ENCODE data around the gene SYT1. TPM values are rescaled to one million over a fixed set of nuclear protein-coding genes. Genes with fewer than 3 reads are reported as not detected.
A peak's percentile ranks its signal among the peaks of the same experiment; 100 is the strongest.

Gene SYT1
- total RNA-seq, 1 donor from 2014 or later: 33.2 TPM

GRCh38 chr12:79019672-79020071 lies 155.1 kb downstream of the SYT1 start:
- Histone ChIP-seq H3K4me2 (ENCODE audit: low read length) (no peak overlapping the region), H3K79me2 (ENCODE audit: insufficient read depth, low read length) (no peaks in the 10 kb centered on the region), H3K4me1 (ENCODE audit: insufficient read depth, low read length) (no peaks in the 10 kb centered on the region), H3K36me3 (ENCODE audit: insufficient read depth, low read length) (no peaks in the 10 kb centered on the region), H3K27me3 (ENCODE audit: insufficient read depth, low read length) (no peaks in the 10 kb centered on the region), H3K9ac (ENCODE audit: low read length) (no peak overlapping the region), H4K20me1 (ENCODE audit: insufficient read depth, low read length) (no peaks in the 10 kb centered on the region), H3K9me3 (ENCODE audit: insufficient read depth, low read depth, low read length) (no peaks in the 10 kb centered on the region), H2AFZ (ENCODE audit: low read depth, low read length) (no peak overlapping the region), H3K27ac (ENCODE audit: low read depth, low read length) (no peak overlapping the region), H3K4me3 (ENCODE audit: insufficient read depth, low read depth, low read length) (no peak overlapping the region)
- DNase-seq (ENCODE audit: low read depth) (no peak), FAIRE-seq (no peak)
- Mint-ChIP-seq H3K9me3 (ENCODE audit: unreplicated experiment) (peaks cover 1% of the 10 kb centered on the region), H3K36me3 (ENCODE audit: low read depth, unreplicated experiment) (peaks cover 2% of the 10 kb centered on the region), H3K27ac (ENCODE audit: unreplicated experiment) (no peak overlapping the region), H3K4me1 (ENCODE audit: low read depth, unreplicated experiment) (peaks cover 11% of the 10 kb centered on the region), H3K4me3 (ENCODE audit: unreplicated experiment) (no peak overlapping the region), H3K27me3 (ENCODE audit: low read depth, unreplicated experiment) (no peaks in the 10 kb centered on the region)
- no peak for TF ChIP-seq EZH2 (IDR thresholded peaks at IDR 0.05; ENCODE audit: insufficient read depth, low read length)

- H3K9ac ChIP-seq (ENCODE audit: low read length): no peak overlapping the region
- H3K27me3 Mint-ChIP-seq (ENCODE audit: low read depth, unreplicated experiment): no peaks in the 10 kb centered on the region
- H3K9me3 Mint-ChIP-seq (ENCODE audit: unreplicated experiment): peaks cover 1% of the 10 kb centered on the region
- FAIRE-seq (no peak), DNase-seq (ENCODE audit: low read depth) (peak; percentile 56)
- H3K9me3 ChIP-seq (ENCODE audit: insufficient read depth, low read depth, low read length): no peaks in the 10 kb centered on the region
- H2AFZ ChIP-seq (ENCODE audit: low read depth, low read length): no peak overlapping the region
- H4K20me1 ChIP-seq (ENCODE audit: insufficient read depth, low read length): no peaks in the 10 kb centered on the region
- H3K4me1 ChIP-seq (ENCODE audit: insufficient read depth, low read length): no peaks in the 10 kb centered on the region
- no peak for TF ChIP-seq CTCF (IDR thresholded peaks at IDR 0.05; ENCODE audit: insufficient read depth, low read depth, low read length)
- no peak for TF ChIP-seq EZH2 (IDR thresholded peaks at IDR 0.05; ENCODE audit: insufficient read depth, low read length)
- H3K4me3 ChIP-seq (ENCODE audit: insufficient read depth, low read depth, low read length): no peak overlapping the region
- no peak overlapping the region for H3K27ac ChIP-seq (ENCODE audit: low read depth, low read length)
- H3K4me1 Mint-ChIP-seq (ENCODE audit: low read depth, unreplicated experiment): peaks cover 11% of the 10 kb centered on the region
- H3K36me3 ChIP-seq (ENCODE audit: insufficient read depth, low read length): no peaks in the 10 kb centered on the region
- H3K36me3 Mint-ChIP-seq (ENCODE audit: low read depth, unreplicated experiment): peaks cover 2% of the 10 kb centered on the region
- H3K4me3 Mint-ChIP-seq (ENCODE audit: unreplicated experiment): no peak overlapping the region
- H3K27ac Mint-ChIP-seq (ENCODE audit: unreplicated experiment): no peak overlapping the region
- H3K4me2 ChIP-seq (ENCODE audit: low read length): no peak overlapping the region
- H3K79me2 ChIP-seq (ENCODE audit: insufficient read depth, low read length): no peaks in the 10 kb centered on the region
- no peaks in the 10 kb centered on the region for H3K27me3 ChIP-seq (ENCODE audit: insufficient read depth, low read length)
These were observed 155.5 kb downstream of the SYT1 start for GRCh38 chr12:79020106-79020505.

GRCh38 chr12:79021021-79021420 lies 156.4 kb downstream of the SYT1 start:
- no peaks in the 10 kb centered on the region for H3K27me3 Mint-ChIP-seq (ENCODE audit: low read depth, unreplicated experiment)
- FAIRE-seq: no peak
- H3K36me3 Mint-ChIP-seq (ENCODE audit: low read depth, unreplicated experiment): peaks cover 2% of the 10 kb centered on the region

More at GRCh38 chr12:79021021-79021420, 156.4 kb downstream of the SYT1 start:
- no peaks in the 10 kb centered on the region for H4K20me1 ChIP-seq (ENCODE audit: insufficient read depth, low read length)
- H3K4me3 ChIP-seq (ENCODE audit: insufficient read depth, low read depth, low read length): no peak overlapping the region
- no peak overlapping the region for H3K27ac Mint-ChIP-seq (ENCODE audit: unreplicated experiment)
- H3K4me3 Mint-ChIP-seq (ENCODE audit: unreplicated experiment): no peak overlapping the region
- no peaks in the 10 kb centered on the region for H3K79me2 ChIP-seq (ENCODE audit: insufficient read depth, low read length)
- H3K36me3 ChIP-seq (ENCODE audit: insufficient read depth, low read length): no peaks in the 10 kb centered on the region
- no peak overlapping the region for H3K4me2 ChIP-seq (ENCODE audit: low read length)
- no peak overlapping the region for H3K27ac ChIP-seq (ENCODE audit: low read depth, low read length)
- H3K9me3 Mint-ChIP-seq (ENCODE audit: unreplicated experiment): peaks cover 1% of the 10 kb centered on the region
- H3K9me3 ChIP-seq (ENCODE audit: insufficient read depth, low read depth, low read length): no peaks in the 10 kb centered on the region
- no peaks in the 10 kb centered on the region for H3K27me3 ChIP-seq (ENCODE audit: insufficient read depth, low read length)
- no peak overlapping the region for H3K9ac ChIP-seq (ENCODE audit: low read length)
- no peak for DNase-seq (ENCODE audit: low read depth)
- H3K4me1 Mint-ChIP-seq (ENCODE audit: low read depth, unreplicated experiment): peaks cover 11% of the 10 kb centered on the region
- TF ChIP-seq CTCF (IDR thresholded peaks at IDR 0.05; ENCODE audit: insufficient read depth, low read depth, low read length) (no peak), EZH2 (IDR thresholded peaks at IDR 0.05; ENCODE audit: insufficient read depth, low read length) (no peak)
- H3K4me1 ChIP-seq (ENCODE audit: insufficient read depth, low read length): no peaks in the 10 kb centered on the region
- H2AFZ ChIP-seq (ENCODE audit: low read depth, low read length): no peak overlapping the region

All from astrocyte (in vitro differentiated cells and primary cell).